GM12878 (cell line): ENCODE results near the gene LAMB1.
"Not testable (repeated sequence)": the region's sequence is repeated elsewhere in the genome, so short reads cannot be mapped to it uniquely, and the experiment has no call there.

Experiments
- CBX5 ChIP-seq: sonication (generic); IDR thresholded peaks from 2 replicates; pipeline ENCODE4 v1.6.1; 2016; ENCODE audit warnings: low read depth, moderate library complexity, mild to moderate bottlenecking, inconsistent platforms
- CREB1 ChIP-seq: IDR thresholded peaks from 2 replicates; pipeline ENCODE4 v1.6.1; 2012; ENCODE audit warnings: low read depth, mild to moderate bottlenecking, inconsistent platforms
- CTCF ChIP-seq, 3 experiments: IDR thresholded peaks in 2 of 3; conservative IDR thresholded peaks in 1 of 3; 2 replicates each; pipeline ENCODE4 v1.5.1; 2011; ENCODE audit warnings: low read depth in 3 of 3, low read length in 3 of 3, mild to moderate bottlenecking in 3 of 3, control low read depth in 2 of 3, moderate library complexity in 2 of 3, inconsistent platforms in 1 of 3, mixed read lengths in 1 of 3; ENCODE audit not compliant: control insufficient read depth in 2 of 3, insufficient read depth in 1 of 3; ENCODE audit errors: extremely low read depth in 1 of 3
- FOXK2 ChIP-seq: fragments of 450-650 bp; IDR thresholded peaks from 2 replicates; pipeline ENCODE4 v1.6.1; 2017; ENCODE audit warnings: mild to moderate bottlenecking, moderate library complexity
- FOXM1 ChIP-seq: IDR thresholded peaks from 2 replicates; pipeline ENCODE4 v1.6.1; 2012; ENCODE audit warnings: low read depth, mild to moderate bottlenecking, inconsistent platforms, low read length, moderate library complexity
- IRF3 ChIP-seq: fragments of 450-650 bp; IDR thresholded peaks from 2 replicates; pipeline ENCODE4 v1.6.1; 2014; ENCODE audit warnings: mild to moderate bottlenecking
- MTA3 ChIP-seq: IDR thresholded peaks from 2 replicates; pipeline ENCODE4 v1.6.1; 2012; ENCODE audit warnings: low read length, inconsistent platforms, borderline replicate concordance
- NRF1 ChIP-seq: conservative IDR thresholded peaks from 2 replicates; pipeline ENCODE4 v1.6.1; 2011; ENCODE audit warnings: mild to moderate bottlenecking, low read depth, low read length, improper control_type of control experiment
- POLR2A ChIP-seq: IDR thresholded peaks from 2 replicates; pipeline ENCODE4 v1.6.1; 2011; ENCODE audit warnings: low read depth, mild to moderate bottlenecking, low read length
- POU2F2 ChIP-seq: IDR thresholded peaks from 3 replicates; pipeline ENCODE4 v1.6.1; 2011; ENCODE audit warnings: low read depth, mild to moderate bottlenecking, low read length, borderline replicate concordance
- REST ChIP-seq: IDR thresholded peaks from 2 replicates; pipeline ENCODE4 v1.6.1; 2012; ENCODE audit warnings: mild to moderate bottlenecking, low read depth, low read length
- SP1 ChIP-seq: IDR thresholded peaks from one replicate; pipeline ENCODE4 v1.6.1; 2011; ENCODE audit warnings: low read depth, low read length
- USF1 ChIP-seq: IDR thresholded peaks from 2 replicates; pipeline ENCODE4 v1.6.1; 2011; ENCODE audit warnings: borderline replicate concordance, low read depth, mild to moderate bottlenecking, moderate library complexity, mixed read lengths, low read length; ENCODE audit not compliant: insufficient read depth; ENCODE audit errors: extremely low read length
- ZZZ3 ChIP-seq: IDR thresholded peaks from 2 replicates; pipeline ENCODE4 v1.6.1; 2011; ENCODE audit warnings: low read depth; ENCODE audit not compliant: control insufficient read depth, insufficient read length

GRCh38 chr7:107887827-107888226 lies 115.1 kb downstream of the LAMB1 start:
- TF ChIP-seq CREB1; SP1; POLR2A; POU2F2; IRF3; CBX5; ZZZ3; CTCF (IDR thresholded peaks at IDR 0.05 in 2 of 3, conservative IDR thresholded peaks at IDR 0.05 in 1 of 3; ENCODE audit: control insufficient read depth in 2 of 3, extremely low read depth in 1 of 3, insufficient read depth in 1 of 3, low read depth in 3 of 3, low read length in 3 of 3); REST; MTA3; USF1; NRF1; FOXK2; FOXM1: not testable (repeated sequence)
